ENCODE results near the gene HAL. TPM values are rescaled to one million over a fixed set of nuclear protein-coding genes. Genes with fewer than 3 reads are reported as not detected.

Gene HAL
- total RNA-seq, 2 donors from 2014 or later, result 1.6 TPM; not detected in 1

GRCh38 chr12:96025518-96025917, 29.4 kb upstream of the HAL start:
- H3K4me1 ChIP-seq (ENCODE audit: control insufficient read depth in 1 of 2, low read depth in 2 of 2), result no peaks in the 10 kb centered on the region
- no peak overlapping the region for H3K27ac ChIP-seq
- no peak overlapping the region for H3K4me3 ChIP-seq
- ATAC-seq (ENCODE audit: insufficient number of reproducible peaks, low FRiP score, low read depth) (no peak), DNase-seq (ENCODE audit: low spot score) (no peak)
- TF ChIP-seq CTCF (IDR thresholded peaks at IDR 0.05), result no peak
- no peaks in the 10 kb centered on the region for H3K27me3 ChIP-seq (replicated peaks; ENCODE audit: insufficient read depth)
- H3K36me3 ChIP-seq, result peaks cover 30% of the 10 kb centered on the region
- H3K9me3 ChIP-seq, result no peaks in the 10 kb centered on the region

- peaks cover 0 to 8% of the 10 kb centered on the region in 2 donors for H3K4me1 ChIP-seq (ENCODE audit: control insufficient read depth in 1 of 2, low read depth in 2 of 2)
- no peak for DNase-seq (ENCODE audit: low spot score)
- H3K27ac ChIP-seq, result no peak overlapping the region
- H3K9me3 ChIP-seq, result no peaks in the 10 kb centered on the region
- no peak overlapping the region for H3K4me3 ChIP-seq
- no peak for ATAC-seq (ENCODE audit: insufficient number of reproducible peaks, low FRiP score, low read depth)
- no peaks in the 10 kb centered on the region for H3K27me3 ChIP-seq (replicated peaks; ENCODE audit: insufficient read depth)
- TF ChIP-seq CTCF (IDR thresholded peaks at IDR 0.05), result no peak
- H3K36me3 ChIP-seq, result peaks cover 16% of the 10 kb centered on the region
These were observed 24.3 kb upstream of the HAL start for GRCh38 chr12:96020314-96021003.

- ATAC-seq (ENCODE audit: insufficient number of reproducible peaks, low FRiP score, low read depth) (no peak), DNase-seq (ENCODE audit: low spot score) (no peak)
- no peak overlapping the region for H3K4me3 ChIP-seq
- H3K36me3 ChIP-seq, result peaks cover 20% of the 10 kb centered on the region
- peak overlapping the region in 1 of 2 donors; percentile 43 for H3K27ac ChIP-seq
- peaks cover 2 to 13% of the 10 kb centered on the region in 2 donors for H3K4me1 ChIP-seq (ENCODE audit: control insufficient read depth in 1 of 2, low read depth in 2 of 2)
- H3K9me3 ChIP-seq, result no peaks in the 10 kb centered on the region
- no peak for TF ChIP-seq CTCF (IDR thresholded peaks at IDR 0.05)
- H3K27me3 ChIP-seq (replicated peaks; ENCODE audit: insufficient read depth), result no peaks in the 10 kb centered on the region
These were observed 19.5 kb upstream of the HAL start for GRCh38 chr12:96015672-96016071.

GRCh38 chr12:96014943-96015599, 18.9 kb upstream of the HAL start:
- no peak for TF ChIP-seq CTCF (IDR thresholded peaks at IDR 0.05)
- ATAC-seq (ENCODE audit: insufficient number of reproducible peaks, low FRiP score, low read depth), result no peak
- Histone ChIP-seq H3K9me3 (no peaks in the 10 kb centered on the region), H3K27ac (peak overlapping the region in 1 of 2 donors; percentile 43), H3K4me1 (ENCODE audit: control insufficient read depth in 1 of 2, low read depth in 2 of 2) (peaks cover 2 to 13% of the 10 kb centered on the region in 2 donors), H3K36me3 (peaks cover 26% of the 10 kb centered on the region), H3K27me3 (replicated peaks; ENCODE audit: insufficient read depth) (no peaks in the 10 kb centered on the region), H3K4me3 (no peak overlapping the region)
- no peak for DNase-seq (ENCODE audit: low spot score)

- H3K36me3 ChIP-seq, result peaks cover 66% of the 10 kb centered on the region
- H3K27ac ChIP-seq, result no peak overlapping the region
- TF ChIP-seq CTCF (IDR thresholded peaks at IDR 0.05), result no peak
- no peaks in the 10 kb centered on the region for H3K4me1 ChIP-seq (ENCODE audit: control insufficient read depth in 1 of 2, low read depth in 2 of 2)
- H3K4me3 ChIP-seq, result no peak overlapping the region
- no peak for ATAC-seq (ENCODE audit: insufficient number of reproducible peaks, low FRiP score, low read depth)
- DNase-seq (ENCODE audit: low spot score), result no peak
- H3K27me3 ChIP-seq (replicated peaks; ENCODE audit: insufficient read depth), result no peaks in the 10 kb centered on the region
- H3K9me3 ChIP-seq, result no peaks in the 10 kb centered on the region
These were observed 11.6 kb upstream of the HAL start for GRCh38 chr12:96007729-96008128.
